H9 (cell line): Measurements from ENCODE around the gene GABBR2. TPM values are rescaled to one million over a fixed set of nuclear protein-coding genes. Genes with fewer than 3 reads are reported as not detected.

Source experiments
- DNase-seq: peaks from one replicate; pipeline ENCODE4 v3.0.0-alpha.2; 2017
- H2AFZ ChIP-seq: one replicate; pipeline ENCODE4 v1.6.1; 2013; ENCODE audit warnings: mild to moderate bottlenecking, low read length, control low read depth, moderate library complexity
- H2AK5ac ChIP-seq: 2 replicates; pipeline ENCODE4 v1.6.1; 2013; ENCODE audit warnings: low read length, control low read depth, mixed read lengths; ENCODE audit not compliant: insufficient read length
- H2BK120ac ChIP-seq: one replicate; pipeline ENCODE4 v1.6.1; 2013; ENCODE audit warnings: low read depth, mild to moderate bottlenecking, low read length, control low read depth, inconsistent platforms; ENCODE audit not compliant: poor library complexity, severe bottlenecking
- H2BK12ac ChIP-seq: 2 replicates; pipeline ENCODE4 v1.6.1; 2013; ENCODE audit warnings: low read length, control low read depth, mixed read lengths, low read depth; ENCODE audit not compliant: insufficient read length
- H2BK15ac ChIP-seq: 2 replicates; pipeline ENCODE4 v1.6.1; 2013; ENCODE audit warnings: low read depth, low read length, control low read depth
- H2BK20ac ChIP-seq: one replicate; pipeline ENCODE4 v1.6.1; 2013; ENCODE audit warnings: low read depth, mild to moderate bottlenecking, low read length, control low read depth, inconsistent platforms; ENCODE audit not compliant: poor library complexity, severe bottlenecking
- H2BK5ac ChIP-seq: 2 replicates; pipeline ENCODE4 v1.6.1; 2013; ENCODE audit warnings: low read length, control low read depth, mixed read lengths; ENCODE audit not compliant: insufficient read length
- H3K14ac ChIP-seq: 2 replicates; pipeline ENCODE4 v1.6.1; 2013; ENCODE audit warnings: low read length, control low read depth; ENCODE audit not compliant: insufficient read depth
- H3K18ac ChIP-seq: 2 replicates; pipeline ENCODE4 v1.6.1; 2013; ENCODE audit warnings: low read depth, mild to moderate bottlenecking, mixed read lengths, low read length, control low read depth; ENCODE audit not compliant: insufficient read length
- H3K23ac ChIP-seq: 2 replicates; pipeline ENCODE4 v1.6.1; 2013; ENCODE audit warnings: low read length, control low read depth, mixed read lengths, low read depth; ENCODE audit not compliant: insufficient read length
- H3K23me2 ChIP-seq: 2 replicates; pipeline ENCODE4 v1.6.1; 2013; ENCODE audit warnings: low read depth, mild to moderate bottlenecking, mixed read lengths, low read length, control low read depth; ENCODE audit not compliant: insufficient read length, poor library complexity, severe bottlenecking
- H3K27ac ChIP-seq: 2 replicates; pipeline ENCODE4 v1.5.1; 2013; ENCODE audit warnings: low read length, control low read depth, mixed read lengths, low read depth; ENCODE audit not compliant: insufficient read length
- H3K27me3 ChIP-seq: 2 replicates; pipeline ENCODE4 v1.6.1; 2013; ENCODE audit warnings: low read length, control low read depth, inconsistent platforms; ENCODE audit not compliant: insufficient read depth
- H3K4ac ChIP-seq: 2 replicates; pipeline ENCODE4 v1.6.1; 2013; ENCODE audit warnings: low read depth, mild to moderate bottlenecking, control low read depth, inconsistent platforms, low read length, moderate library complexity
- H3K4me1 ChIP-seq: 2 replicates; pipeline ENCODE4 v1.6.1; 2013; ENCODE audit warnings: low read length, control low read depth, inconsistent platforms; ENCODE audit not compliant: insufficient read depth
- H3K4me2 ChIP-seq: 2 replicates; pipeline ENCODE4 v1.6.1; 2013; ENCODE audit warnings: low read length, control low read depth, mixed read lengths; ENCODE audit not compliant: insufficient read length, insufficient read depth
- H3K56ac ChIP-seq: 2 replicates; pipeline ENCODE4 v1.6.1; 2013; ENCODE audit warnings: low read depth, mild to moderate bottlenecking, mixed read lengths, low read length, control low read depth; ENCODE audit not compliant: insufficient read length
- H3K79me1 ChIP-seq: 2 replicates; pipeline ENCODE4 v1.6.1; 2013; ENCODE audit warnings: low read depth, mild to moderate bottlenecking, moderate library complexity, low read length, control low read depth, inconsistent platforms; ENCODE audit not compliant: insufficient read depth, poor library complexity, severe bottlenecking
- H3K79me2 ChIP-seq: 2 replicates; pipeline ENCODE4 v1.6.1; 2013; ENCODE audit warnings: low read length, control low read depth, inconsistent platforms; ENCODE audit not compliant: insufficient read depth
- H3K9ac ChIP-seq: 2 replicates; pipeline ENCODE4 v1.6.1; 2013; ENCODE audit warnings: low read length, control low read depth, mixed read lengths; ENCODE audit not compliant: insufficient read length; ENCODE audit errors: extremely low read depth
- H3K9me3 ChIP-seq: one replicate; pipeline ENCODE4 v1.6.1; 2013; ENCODE audit warnings: low read depth, low read length, inconsistent platforms; ENCODE audit not compliant: control insufficient read depth
- H3T11ph ChIP-seq: one replicate; pipeline ENCODE4 v1.6.1; 2013; ENCODE audit warnings: mild to moderate bottlenecking, low read length, control low read depth, inconsistent platforms
- H4K20me1 ChIP-seq: one replicate; pipeline ENCODE4 v1.6.1; 2013; ENCODE audit not compliant: control insufficient read depth, insufficient read length, insufficient read depth
- H4K5ac ChIP-seq: 2 replicates; pipeline ENCODE4 v1.6.1; 2013; ENCODE audit warnings: low read depth, mild to moderate bottlenecking, mixed read lengths, low read length, control low read depth; ENCODE audit not compliant: insufficient read length
- H4K8ac ChIP-seq: replicated peaks from 2 replicates; pipeline ENCODE4 v1.6.1; 2013; ENCODE audit warnings: low read length, control low read depth, mixed read lengths, low read depth; ENCODE audit not compliant: insufficient read length
- H4K91ac ChIP-seq: 2 replicates; pipeline ENCODE4 v1.6.1; 2013; ENCODE audit warnings: low read depth, mild to moderate bottlenecking, moderate library complexity, mixed read lengths, low read length, control low read depth; ENCODE audit not compliant: insufficient read length
- H3K27ac Mint-ChIP-seq, 3 experiments: 2 replicates in 2 of 3; 3 replicates in 1 of 3; pipeline ENCODE4 v1.8.0; 2020 to 2021; ENCODE audit warnings: mixed read lengths in 3 of 3, mild to moderate bottlenecking in 1 of 3, moderate library complexity in 1 of 3
- H3K27me3 Mint-ChIP-seq: 2 replicates; pipeline ENCODE4 v1.8.0; 2021; ENCODE audit warnings: low read depth, mild to moderate bottlenecking, moderate library complexity, mixed read lengths
- H3K36me3 Mint-ChIP-seq, 3 experiments: 2 replicates in 2 of 3; 3 replicates in 1 of 3; pipeline ENCODE4 v1.8.0; 2020 to 2021; ENCODE audit warnings: low read depth in 3 of 3, mixed read lengths in 3 of 3; ENCODE audit not compliant: insufficient read depth in 1 of 3
- H3K4me1 Mint-ChIP-seq, 2 experiments: 2 replicates each; pipeline ENCODE4 v1.8.0; 2020; ENCODE audit warnings: mixed read lengths in 2 of 2
- H3K4me3 Mint-ChIP-seq, 2 experiments: 2 replicates in 1 of 2; 3 replicates in 1 of 2; pipeline ENCODE4 v1.8.0; 2020 to 2021; ENCODE audit warnings: mild to moderate bottlenecking in 2 of 2, mixed read lengths in 2 of 2, moderate library complexity in 1 of 2
- H3K9me3 Mint-ChIP-seq, 2 experiments: 2 replicates in 1 of 2; 3 replicates in 1 of 2; pipeline ENCODE4 v1.8.0; 2020; ENCODE audit warnings: mild to moderate bottlenecking in 2 of 2, mixed read lengths in 2 of 2, moderate library complexity in 1 of 2
- CTCF ChIP-seq: fragments of 200-600 bp; sonication (generic); conservative IDR thresholded peaks from 3 replicates; pipeline ENCODE4 v1.8.0; 2021; ENCODE audit warnings: antibody characterized with exemption, mild to moderate bottlenecking
- WGBS: extraction: QIAGEN DNeasy Blood & Tissue Kit; methylation state at CpG from one replicate; pipeline ENCODE4 v1.1.7; 2013; ENCODE audit warnings: missing lambda C conversion rate, low lambda C conversion rate, mixed read lengths; ENCODE audit not compliant: insufficient read length; ENCODE audit errors: extremely low coverage; 5-methylcytosine and 5-hydroxymethylcytosine counted together
- total RNA-seq: library from RNA; stranded (reverse); gene quantifications from 2 replicates; pipeline ENCODE4 v1.2.1, GENCODE V29; 2021

Gene GABBR2
- total RNA-seq, 1 experiment from 2014 or later: 0.66 TPM

GRCh38 chr9:98533132-98533531, 175.6 kb downstream of the GABBR2 start:
- H2BK15ac ChIP-seq: no peak overlapping the region
- no peak overlapping the region for H3K18ac ChIP-seq
- no peak overlapping the region for H2BK5ac ChIP-seq
- H3K56ac ChIP-seq: no peak overlapping the region
- no peak overlapping the region for H2BK120ac ChIP-seq
- no peak for DNase-seq
- no peak overlapping the region for H3K27ac ChIP-seq
- H4K20me1 ChIP-seq: no peaks in the 10 kb centered on the region
- no peak overlapping the region for H4K8ac ChIP-seq
- no peak overlapping the region for H2AK5ac ChIP-seq
- H2BK12ac ChIP-seq: no peak overlapping the region
- WGBS: no CpG with 5 or more reads among the region's 4 CpGs
- no peaks in the 10 kb centered on the region for H3K27me3 ChIP-seq
- no peak overlapping the region for H3K4ac ChIP-seq
- H4K91ac ChIP-seq: no peak overlapping the region
- Mint-ChIP-seq H3K9me3 (peaks cover 0 to 10% of the 10 kb centered on the region in 2 experiments; a peak in 3 of 5 replicates), H3K4me3 (no peak overlapping the region), H3K4me1 (no peaks in the 10 kb centered on the region), H3K36me3 (no peaks in the 10 kb centered on the region; a peak in 1 of 7 replicates), H3K27me3 (peaks cover 13% of the 10 kb centered on the region; the same call in 1 of the 2 replicates), H3K27ac (no peak overlapping the region)
- no peak overlapping the region for H3K23ac ChIP-seq
- no peaks in the 10 kb centered on the region for H3K79me1 ChIP-seq
- no peak overlapping the region for H3K14ac ChIP-seq
- H3K4me2 ChIP-seq: no peak overlapping the region
- H4K5ac ChIP-seq: no peak overlapping the region
- no peaks in the 10 kb centered on the region for H3K79me2 ChIP-seq
- H2BK20ac ChIP-seq: no peak overlapping the region
- H3K9ac ChIP-seq: no peak overlapping the region
- no peaks in the 10 kb centered on the region for H3K9me3 ChIP-seq
- H3K23me2 ChIP-seq: no peaks in the 10 kb centered on the region
- no peaks in the 10 kb centered on the region for H3K4me1 ChIP-seq
- no peak for TF ChIP-seq CTCF
- H2AFZ ChIP-seq: no peak overlapping the region
- H3T11ph ChIP-seq: no peak overlapping the region
